ENCODE measurements around the gene KCNQ1OT1. TPM values are rescaled to one million over a fixed set of nuclear protein-coding genes. Genes with fewer than 3 reads are reported as not detected.

Gene KCNQ1OT1
- total and polyA plus RNA-seq, 9 of the 15 experiments (the other 6 are each of a cell fraction or from before 2014, with no cell fraction given), result 0.04 to 2.3 (median 0.74) TPM

- no peak overlapping the region for H2AFZ ChIP-seq (ENCODE audit: low read depth, low read length)
- FAIRE-seq (no peak), ATAC-seq (no peak), DNase-seq (ENCODE audit: extremely low read depth in 1 of 4, low spot score in 3 of 4) (no peak)
- TF ChIP-seq, protein P1, sequence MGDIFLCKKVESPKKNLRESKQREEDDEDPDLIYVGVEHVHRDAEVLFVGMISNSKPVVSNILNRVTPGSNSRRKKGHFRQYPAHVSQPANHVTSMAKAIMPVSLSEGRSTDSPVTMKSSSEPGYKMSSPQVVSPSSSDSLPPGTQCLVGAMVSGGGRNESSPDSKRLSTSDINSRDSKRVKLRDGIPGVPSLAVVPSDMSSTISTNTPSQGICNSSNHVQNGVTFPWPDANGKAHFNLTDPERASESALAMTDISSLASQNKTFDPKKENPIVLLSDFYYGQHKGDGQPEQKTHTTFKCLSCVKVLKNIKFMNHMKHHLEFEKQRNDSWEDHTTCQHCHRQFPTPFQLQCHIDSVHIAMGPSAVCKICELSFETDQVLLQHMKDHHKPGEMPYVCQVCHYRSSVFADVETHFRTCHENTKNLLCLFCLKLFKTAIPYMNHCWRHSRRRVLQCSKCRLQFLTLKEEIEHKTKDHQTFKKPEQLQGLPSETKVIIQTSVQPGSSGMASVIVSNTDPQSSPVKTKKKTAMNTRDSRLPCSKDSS (IDR thresholded peaks at IDR 0.05; ENCODE audit: low read depth, partially characterized antibody), result no peak
- TF ChIP-seq MBD2 (IDR thresholded peaks at IDR 0.05; ENCODE audit: borderline replicate concordance, low read depth) (no peak), LARP7 (IDR thresholded peaks at IDR 0.05) (no peak), ETV5 (CRISPR knock-in tag; IDR thresholded peaks at IDR 0.05; ENCODE audit: low read depth) (no peak), SMAD4 (CRISPR knock-in tag; conservative IDR thresholded peaks at IDR 0.05) (no peak)
- TF ChIP-seq, protein P2, sequence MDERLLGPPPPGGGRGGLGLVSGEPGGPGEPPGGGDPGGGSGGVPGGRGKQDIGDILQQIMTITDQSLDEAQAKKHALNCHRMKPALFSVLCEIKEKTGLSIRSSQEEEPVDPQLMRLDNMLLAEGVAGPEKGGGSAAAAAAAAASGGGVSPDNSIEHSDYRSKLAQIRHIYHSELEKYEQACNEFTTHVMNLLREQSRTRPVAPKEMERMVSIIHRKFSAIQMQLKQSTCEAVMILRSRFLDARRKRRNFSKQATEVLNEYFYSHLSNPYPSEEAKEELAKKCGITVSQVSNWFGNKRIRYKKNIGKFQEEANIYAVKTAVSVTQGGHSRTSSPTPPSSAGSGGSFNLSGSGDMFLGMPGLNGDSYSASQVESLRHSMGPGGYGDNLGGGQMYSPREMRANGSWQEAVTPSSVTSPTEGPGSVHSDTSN (CRISPR knock-in tag; IDR thresholded peaks at IDR 0.05; ENCODE audit: low read depth), result no peak
- TF ChIP-seq, protein P2 (tag; conservative IDR thresholded peaks at IDR 0.05; ENCODE audit: low read depth), result no peak
- H4K20me1 ChIP-seq (replicated peaks; ENCODE audit: control insufficient read depth, insufficient read depth, low read length), result peaks cover 4% of the 10 kb centered on the region; the same call in 1 of the 2 replicates
- H3K9me1 ChIP-seq (ENCODE audit: control insufficient read depth, insufficient read depth, low read length), result no peaks in the 10 kb centered on the region
- 61% methylated on average over 9 of the region's 9 CpGs for WGBS (ENCODE audit: insufficient coverage, low coverage, missing lambda C conversion rate)
- ChIA-PET CTCF (ENCODE audit: low intra/inter-chr PET ratio) (no interaction called here), POLR2A (no interaction called here)
- in situ Hi-C loops (cut with MboI), result no loop called here
- no peaks in the 10 kb centered on the region for H3K36me3 ChIP-seq (ENCODE audit: control insufficient read depth, insufficient read depth, low read length)
- no peaks in the 10 kb centered on the region for H3K9me3 ChIP-seq (replicated peaks; ENCODE audit: control insufficient read depth, insufficient read depth, low read depth, low read length)
- BruUV-seq (replicated peaks), result no TSS peak
- H3K9ac ChIP-seq (ENCODE audit: insufficient read depth in 1 of 2, low read depth in 2 of 2, low read length in 2 of 2), result no peak overlapping the region
- H3K79me2 ChIP-seq (ENCODE audit: control insufficient read depth, insufficient read depth, low read length), result no peaks in the 10 kb centered on the region
- intact Hi-C loops (cut with micrococcal nuclease), result no loop called here
- no peak overlapping the region for H3K4me2 ChIP-seq (ENCODE audit: insufficient read depth, low read length)
- H3K4me3 ChIP-seq, result no peak overlapping the region
- peaks cover 0 to 4% of the 10 kb centered on the region in 2 experiments; a peak in 2 of 5 replicates for H3K27me3 ChIP-seq (ENCODE audit: control insufficient read depth in 2 of 2, insufficient read depth in 2 of 2, low read length in 2 of 2)
- peaks cover 0 to 46% of the 10 kb centered on the region in 2 experiments; a peak in 4 of 5 replicates for H3K4me1 ChIP-seq (replicated peaks in 1 of 2; ENCODE audit: control insufficient read depth in 2 of 2, insufficient read depth in 2 of 2, low read length in 2 of 2)
- no peak overlapping the region for H3K27ac ChIP-seq (ENCODE audit: extremely low read depth, low read depth, low read length)
These were observed 30.0 kb upstream of the KCNQ1OT1 start for GRCh38 chr11:2729841-2730240.
